ACC112 (cell line): ENCODE data around the gene POLD1.
"Not testable (repeated sequence)": the region's sequence is repeated elsewhere in the genome, so short reads cannot be mapped to it uniquely, and the experiment has no call there.

Source experiments
- H2AFZ ChIP-seq: fragments of 200-600 bp; sonication (generic); one replicate; pipeline ENCODE4 v1.6.0; 2017; ENCODE audit warnings: antibody characterized with exemption, low read length; ENCODE audit not compliant: unreplicated experiment
- H3K27ac ChIP-seq: fragments of 200-600 bp; sonication (generic); 2 replicates; pipeline ENCODE4 v1.5.1; 2014; ENCODE audit warnings: low read depth, mild to moderate bottlenecking, antibody characterized with exemption, low read length, moderate library complexity
- H3K27me3 ChIP-seq: fragments of 200-600 bp; sonication (generic); 2 replicates; pipeline ENCODE4 v1.6.1; 2014; ENCODE audit warnings: mild to moderate bottlenecking, antibody characterized with exemption, low read length, moderate library complexity, mixed read lengths; ENCODE audit not compliant: insufficient read depth
- H3K36me3 ChIP-seq: fragments of 200-600 bp; sonication (generic); 2 replicates; pipeline ENCODE4 v1.6.1; 2016; ENCODE audit warnings: mild to moderate bottlenecking, antibody characterized with exemption, low read length, moderate library complexity, mixed read lengths; ENCODE audit not compliant: insufficient read depth
- H3K4me1 ChIP-seq: fragments of 200-600 bp; sonication (generic); one replicate; pipeline ENCODE4 v1.6.1; 2016; ENCODE audit warnings: low read length, mixed read lengths; ENCODE audit not compliant: insufficient read depth, unreplicated experiment, control insufficient read depth
- H3K4me3 ChIP-seq: fragments of 200-600 bp; sonication (generic); 2 replicates; pipeline ENCODE4 v1.5.1; 2014; ENCODE audit warnings: mild to moderate bottlenecking, low read depth, low read length
- H3K79me2 ChIP-seq: fragments of 200-600 bp; sonication (generic); one replicate; pipeline ENCODE4 v1.6.0; 2016; ENCODE audit warnings: low read length; ENCODE audit not compliant: control insufficient read depth, unreplicated experiment, insufficient read depth

Gene POLD1

DNA sequence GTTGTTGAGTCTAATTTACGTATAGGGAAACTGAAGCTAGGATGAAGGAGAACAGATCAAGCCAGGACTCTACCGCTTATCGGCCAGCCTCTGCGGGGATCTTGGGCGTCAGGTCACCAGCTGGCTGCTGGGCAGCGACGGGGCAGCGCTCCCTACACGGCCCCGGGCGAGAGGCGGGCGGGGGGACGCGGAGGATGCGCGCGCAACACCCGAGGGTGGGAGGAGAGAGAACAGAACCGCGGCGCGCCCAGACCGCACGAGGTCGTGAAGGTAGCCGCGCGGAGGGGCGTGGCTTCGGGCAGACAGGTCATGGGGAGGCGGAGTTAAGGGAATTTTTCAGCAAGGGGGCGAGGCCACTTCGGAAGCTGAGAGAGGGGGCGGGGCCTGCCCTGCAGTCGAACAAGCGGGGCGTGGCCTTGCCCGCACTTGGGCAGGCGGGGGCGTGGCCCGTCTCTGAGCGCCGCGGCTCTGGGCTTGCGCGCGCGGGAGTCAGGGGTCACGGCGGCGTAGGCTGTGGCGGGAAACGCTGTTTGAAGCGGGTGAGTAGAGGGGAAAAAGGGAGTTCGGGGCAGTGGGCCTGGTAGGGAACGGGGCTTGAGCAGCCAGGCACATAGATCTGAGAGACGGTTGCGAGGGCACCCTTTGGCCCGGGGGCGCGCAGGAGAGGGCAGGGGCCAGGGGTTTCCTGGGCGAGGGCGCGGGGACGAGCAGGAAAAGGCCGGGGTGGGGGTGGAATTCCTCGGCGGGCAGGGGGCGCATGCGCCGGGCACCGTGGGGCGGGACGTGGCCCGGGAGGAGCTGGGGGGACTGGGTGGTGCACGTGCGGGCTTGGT lies at the start of gene POLD1:
POLD1 (plus strand) TSS at position 496 of the 833 bp plus-strand sequence. CDS start 14,505 bp downstream, outside the sequence.
- H3K36me3 ChIP-seq, result no peaks in the 10 kb centered on the region
- peak within 1 kb of the TSS; percentile 71 for H3K27ac ChIP-seq
- H3K4me3 ChIP-seq, result peak within 1 kb of the TSS; percentile 84
- peak within 1 kb of the TSS; percentile 34 for H2AFZ ChIP-seq
- peaks cover 24% of the 10 kb centered on the region for H3K79me2 ChIP-seq
- no peaks in the 10 kb centered on the region for H3K27me3 ChIP-seq
- H3K4me1 ChIP-seq, result no peaks in the 10 kb centered on the region

DNA sequence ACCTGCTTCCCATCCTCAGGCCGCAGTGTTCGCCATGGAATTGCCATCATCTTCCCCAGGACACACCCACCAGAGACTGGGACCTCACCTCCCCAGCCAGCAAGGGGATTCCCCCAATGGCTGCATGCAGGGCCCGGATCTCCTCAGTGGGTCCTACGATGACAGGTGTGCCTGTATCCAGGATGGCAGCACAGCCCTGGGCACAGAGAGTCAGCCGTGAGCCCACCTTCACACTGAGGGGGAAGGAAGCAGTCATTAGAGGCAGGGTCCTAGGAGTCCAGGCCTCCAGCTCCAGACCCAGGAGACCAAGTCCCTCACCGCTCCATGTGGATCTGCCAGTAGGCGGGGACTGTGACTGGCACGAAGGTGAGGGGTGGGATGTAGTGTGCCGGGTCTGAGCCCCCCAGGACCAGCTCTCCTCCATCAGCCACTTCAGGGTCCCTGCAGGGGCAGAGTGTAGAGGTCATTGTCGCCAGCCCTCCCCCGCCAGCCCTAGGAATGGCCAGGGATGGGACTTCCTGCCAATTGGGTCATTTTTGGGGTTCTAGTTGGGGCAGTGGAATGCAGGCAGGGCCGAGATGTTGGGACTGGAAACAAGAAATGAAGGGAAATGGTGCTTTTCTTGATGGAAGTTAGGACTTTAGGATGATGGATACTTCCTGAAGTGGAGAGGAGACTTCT lies 49.3 kb upstream of the POLD1 start:
- Histone ChIP-seq H2AFZ (no peak overlapping the region), H3K36me3 (no peaks in the 10 kb centered on the region), H3K27me3 (peaks cover 33% of the 10 kb centered on the region), H3K79me2 (no peaks in the 10 kb centered on the region), H3K4me1 (no peaks in the 10 kb centered on the region), H3K4me3 (no peak overlapping the region), H3K27ac (no peak overlapping the region)

DNA sequence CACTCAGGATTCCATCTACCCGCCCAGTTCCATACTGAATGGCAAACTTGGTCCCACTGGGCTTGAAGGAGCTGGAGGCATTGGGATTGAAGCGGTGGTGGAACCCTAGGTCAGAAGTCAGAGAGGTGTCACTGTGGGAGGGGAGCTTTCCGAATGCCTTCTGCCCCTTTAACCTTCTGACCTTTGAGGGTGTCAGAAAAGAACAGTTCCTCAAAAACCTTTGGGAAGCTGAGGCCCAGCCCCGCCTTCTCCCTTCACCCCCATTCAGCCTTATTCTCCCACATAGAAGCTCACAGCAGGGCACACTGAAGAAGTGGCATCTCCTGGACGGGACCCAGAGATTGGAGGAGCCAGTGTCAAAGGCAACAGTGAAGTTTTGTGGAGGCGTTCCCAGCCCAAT lies 47.1 kb upstream of the POLD1 start:
- H3K79me2 ChIP-seq, H2AFZ ChIP-seq, H3K4me1 ChIP-seq, H3K27ac ChIP-seq, H3K36me3 ChIP-seq, H3K4me3 ChIP-seq: not testable (repeated sequence)
- H3K27me3 ChIP-seq, result peaks cover 14% of the 10 kb centered on the region

GRCh38 chr19:50340331-50340730 lies 43.8 kb upstream of the POLD1 start:
- Histone ChIP-seq H3K4me3 (no peak overlapping the region), H3K79me2 (no peaks in the 10 kb centered on the region), H3K36me3 (no peaks in the 10 kb centered on the region), H3K27me3 (no peaks in the 10 kb centered on the region), H2AFZ (no peak overlapping the region), H3K27ac (no peak overlapping the region), H3K4me1 (no peaks in the 10 kb centered on the region)

DNA sequence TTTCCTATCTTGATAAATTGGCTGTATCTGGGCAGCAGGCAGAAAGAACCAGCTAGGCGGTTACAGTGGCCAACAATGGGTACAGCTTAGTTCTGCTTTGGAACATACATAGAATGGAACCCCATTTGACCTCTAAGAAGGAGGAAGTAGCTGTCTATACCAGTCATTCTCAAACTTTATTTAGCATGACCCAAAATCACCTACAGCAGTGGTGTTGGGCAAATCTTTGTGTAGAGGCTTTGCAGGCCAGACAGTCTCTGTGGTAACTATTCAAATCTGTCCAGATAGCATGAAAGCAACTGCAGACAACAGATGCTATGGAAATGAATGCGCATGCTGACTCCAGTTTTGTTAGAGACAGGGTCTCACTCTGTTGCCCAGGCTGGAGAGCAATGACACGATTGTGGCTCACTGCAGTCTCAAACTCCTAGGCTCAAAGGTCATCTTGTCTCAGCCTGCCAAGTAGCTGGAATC lies 43.0 kb upstream of the POLD1 start:
- H3K4me1 ChIP-seq, result no peaks in the 10 kb centered on the region
- no peak overlapping the region for H3K27ac ChIP-seq
- H3K4me3 ChIP-seq, result no peak overlapping the region

DNA sequence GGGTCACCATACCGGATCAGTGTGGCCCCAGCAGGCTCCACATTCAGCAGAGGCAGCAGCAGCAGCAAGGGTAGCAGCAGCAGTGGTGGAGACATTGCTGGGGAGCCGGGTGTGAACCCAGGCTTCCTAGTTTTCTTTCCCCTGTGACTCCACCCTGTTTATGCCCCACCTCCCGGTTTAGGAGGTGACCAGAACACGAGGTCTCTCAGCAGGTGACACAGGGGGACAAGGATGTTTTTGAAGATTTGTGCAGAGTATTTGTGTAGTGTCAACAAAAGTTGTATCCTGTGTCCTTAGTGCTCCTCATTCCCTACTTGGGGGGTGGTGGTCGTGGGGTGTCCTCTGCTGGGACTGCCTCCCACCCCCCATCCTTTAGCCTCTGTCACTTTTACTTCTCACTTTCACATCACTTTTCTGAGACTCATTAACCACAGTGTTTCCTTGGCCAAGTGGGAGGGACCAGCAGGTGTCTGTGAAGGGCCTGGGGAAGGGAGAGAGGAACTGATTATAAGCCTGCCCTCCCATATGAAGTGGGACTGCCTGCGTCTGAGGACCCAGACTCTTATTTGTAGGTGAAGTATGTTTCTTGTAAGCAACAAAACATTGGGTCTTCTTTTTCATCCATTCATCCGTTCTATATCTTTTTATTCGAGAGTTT lies 39.4 kb upstream of the POLD1 start:
- H3K36me3 ChIP-seq, result no peaks in the 10 kb centered on the region

More for the DNA sequence above, 43.0 kb upstream of the POLD1 start:
- no peak overlapping the region for H2AFZ ChIP-seq
- no peaks in the 10 kb centered on the region for H3K27me3 ChIP-seq
- no peaks in the 10 kb centered on the region for H3K79me2 ChIP-seq
- H3K36me3 ChIP-seq, result no peaks in the 10 kb centered on the region

GRCh38 chr19:50347089-50347581 lies 37.0 kb upstream of the POLD1 start:
- not testable (repeated sequence) for H2AFZ ChIP-seq

More for the DNA sequence above, 39.4 kb upstream of the POLD1 start:
- Histone ChIP-seq H2AFZ (no peak overlapping the region), H3K4me1 (no peaks in the 10 kb centered on the region), H3K27ac (no peak overlapping the region), H3K27me3 (no peaks in the 10 kb centered on the region), H3K79me2 (no peaks in the 10 kb centered on the region), H3K4me3 (no peak overlapping the region)

DNA sequence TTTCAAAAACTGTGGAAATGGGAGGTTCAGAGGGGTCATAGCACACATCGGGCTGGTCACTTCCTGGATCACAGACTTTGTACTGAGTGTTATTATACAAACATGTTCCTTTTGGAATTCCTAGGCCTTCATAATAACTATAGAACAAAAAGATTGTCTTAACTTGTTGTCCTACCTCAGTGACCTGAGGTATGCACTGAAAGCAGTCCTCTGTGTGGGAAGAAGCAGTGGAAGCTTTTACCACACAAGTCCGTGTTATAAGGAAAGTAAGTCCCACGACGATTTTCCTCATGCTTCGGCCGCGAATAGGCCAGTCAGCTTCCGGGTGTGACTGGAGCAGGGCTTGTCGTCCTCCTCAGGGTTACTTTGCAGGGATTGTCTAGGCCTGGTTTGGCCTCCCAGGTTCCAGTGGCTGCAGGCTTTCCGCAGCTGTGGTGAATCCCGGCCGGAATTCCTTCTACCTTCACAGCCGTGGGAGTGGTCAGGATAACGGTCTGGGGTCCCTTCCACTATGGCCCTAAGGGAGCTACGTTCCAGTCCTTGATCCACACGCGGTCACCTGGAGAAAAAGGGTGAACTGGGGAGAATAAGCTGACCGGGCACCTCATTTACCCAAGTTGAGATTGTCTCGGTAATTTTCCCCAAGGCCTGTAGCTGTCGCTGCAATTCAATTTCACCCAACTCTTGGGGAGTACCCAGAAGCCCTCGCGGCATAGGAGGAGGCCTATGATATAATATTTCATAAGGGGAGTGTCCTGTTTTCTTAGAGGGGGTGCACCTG lies 34.7 kb upstream of the POLD1 start:
- Histone ChIP-seq H3K4me1 (no peaks in the 10 kb centered on the region), H3K36me3 (no peaks in the 10 kb centered on the region), H3K27me3 (no peaks in the 10 kb centered on the region), H3K27ac (no peak overlapping the region), H2AFZ (no peak overlapping the region), H3K4me3 (no peak overlapping the region), H3K79me2 (no peaks in the 10 kb centered on the region)

More at GRCh38 chr19:50347089-50347581, 37.0 kb upstream of the POLD1 start:
- H3K27ac ChIP-seq, H3K4me1 ChIP-seq, H3K79me2 ChIP-seq, H3K27me3 ChIP-seq, H3K4me3 ChIP-seq, H3K36me3 ChIP-seq: not testable (repeated sequence)

DNA sequence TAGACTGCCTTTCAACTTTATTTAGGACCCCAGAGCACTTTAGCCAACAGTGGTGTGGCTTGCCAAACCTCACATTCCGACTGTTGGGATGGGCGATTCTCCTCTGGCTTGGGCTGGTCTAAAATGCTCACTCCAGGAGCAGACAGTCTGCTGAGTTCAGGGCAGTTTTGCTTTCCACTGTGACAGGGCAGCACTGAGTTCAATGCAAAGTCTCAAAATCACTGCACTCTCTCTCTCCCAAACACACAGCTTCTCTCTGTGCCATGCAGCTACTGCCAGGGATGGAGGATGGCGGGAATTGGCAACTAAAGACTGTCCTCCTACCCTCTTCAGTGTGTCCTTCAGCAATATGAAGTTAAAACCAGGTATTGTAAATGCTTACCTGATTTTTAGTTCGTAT lies 31.9 kb upstream of the POLD1 start:
- no peaks in the 10 kb centered on the region for H3K4me1 ChIP-seq
- H3K36me3 ChIP-seq, result no peaks in the 10 kb centered on the region
- no peak overlapping the region for H2AFZ ChIP-seq
- H3K27me3 ChIP-seq, result no peaks in the 10 kb centered on the region
- H3K4me3 ChIP-seq, result no peak overlapping the region
- no peak overlapping the region for H3K27ac ChIP-seq
- H3K79me2 ChIP-seq, result no peaks in the 10 kb centered on the region

DNA sequence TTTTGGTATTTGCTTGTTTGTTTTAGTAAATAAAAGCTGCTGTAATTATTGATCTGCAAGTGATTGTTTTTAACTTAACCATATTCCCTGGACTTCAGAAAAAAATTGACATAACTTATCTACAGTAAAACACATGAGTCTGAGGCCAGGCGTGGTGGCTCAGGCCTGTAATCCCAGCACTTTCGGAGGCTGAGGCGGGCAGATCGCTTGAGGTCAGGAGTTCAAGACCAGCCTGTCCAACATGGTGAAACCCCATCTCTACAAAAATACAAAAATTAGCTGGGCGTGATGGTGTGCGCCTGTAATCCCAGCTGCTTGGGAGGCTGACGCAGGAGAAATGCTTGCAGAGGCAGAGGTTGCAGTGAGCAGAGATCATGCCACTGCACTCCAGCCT lies 30.7 kb upstream of the POLD1 start:
- H3K4me1 ChIP-seq, H2AFZ ChIP-seq, H3K79me2 ChIP-seq, H3K27ac ChIP-seq, H3K4me3 ChIP-seq, H3K36me3 ChIP-seq, H3K27me3 ChIP-seq: not testable (repeated sequence)
